H1 (cell line): ENCODE data around the gene LY6G5C. TPM values are rescaled to one million over a fixed set of nuclear protein-coding genes. Genes with fewer than 3 reads are reported as not detected.

Source experiments
- CHD1 ChIP-seq: IDR thresholded peaks from 2 replicates; pipeline ENCODE4 v1.6.1; 2012; ENCODE audit warnings: low read depth, low read length, improper control_type of control experiment
- polyA plus RNA-seq, 7 experiments: library from polyadenylated mRNA; depleted of rRNA in 3 of 7; stranded (reverse) in 5 of 7; unstranded in 2 of 7; fragments of >200 nt in 5 of 7; fragments of 200-250 nt in 2 of 7; gene quantifications; 1 replicate in 5 of 7; 2 replicates in 1 of 7; 4 replicates in 1 of 7; pipeline versions ENCODE4 v1.2.1 to v1.2.3, GENCODE V29; 2011 to 2013; ENCODE audit warnings: missing spikeins in 2 of 7, mixed read lengths in 2 of 7
- total RNA-seq: library from RNA; stranded (reverse); fragmentation: NEBNext Ultra II Directional; extraction: Animal tissue kit (Norgen Biotek cat#: 25700); gene quantifications from 2 replicates; pipeline ENCODE4 v1.2.1, GENCODE V29; 2021

The LY6G5C gene
- total and polyA plus RNA-seq, 2 of the 8 experiments (the other 6 are each of a cell fraction or from before 2014, with no cell fraction given) = 1.1 to 1.8 TPM

- no peak for TF ChIP-seq CHD1
These were observed 43.3 kb upstream of the LY6G5C start (continued) for GRCh38 chr6:31723980-31724691.
